ENCODE data around the gene PHF21A.

The PHF21A gene

DNA sequence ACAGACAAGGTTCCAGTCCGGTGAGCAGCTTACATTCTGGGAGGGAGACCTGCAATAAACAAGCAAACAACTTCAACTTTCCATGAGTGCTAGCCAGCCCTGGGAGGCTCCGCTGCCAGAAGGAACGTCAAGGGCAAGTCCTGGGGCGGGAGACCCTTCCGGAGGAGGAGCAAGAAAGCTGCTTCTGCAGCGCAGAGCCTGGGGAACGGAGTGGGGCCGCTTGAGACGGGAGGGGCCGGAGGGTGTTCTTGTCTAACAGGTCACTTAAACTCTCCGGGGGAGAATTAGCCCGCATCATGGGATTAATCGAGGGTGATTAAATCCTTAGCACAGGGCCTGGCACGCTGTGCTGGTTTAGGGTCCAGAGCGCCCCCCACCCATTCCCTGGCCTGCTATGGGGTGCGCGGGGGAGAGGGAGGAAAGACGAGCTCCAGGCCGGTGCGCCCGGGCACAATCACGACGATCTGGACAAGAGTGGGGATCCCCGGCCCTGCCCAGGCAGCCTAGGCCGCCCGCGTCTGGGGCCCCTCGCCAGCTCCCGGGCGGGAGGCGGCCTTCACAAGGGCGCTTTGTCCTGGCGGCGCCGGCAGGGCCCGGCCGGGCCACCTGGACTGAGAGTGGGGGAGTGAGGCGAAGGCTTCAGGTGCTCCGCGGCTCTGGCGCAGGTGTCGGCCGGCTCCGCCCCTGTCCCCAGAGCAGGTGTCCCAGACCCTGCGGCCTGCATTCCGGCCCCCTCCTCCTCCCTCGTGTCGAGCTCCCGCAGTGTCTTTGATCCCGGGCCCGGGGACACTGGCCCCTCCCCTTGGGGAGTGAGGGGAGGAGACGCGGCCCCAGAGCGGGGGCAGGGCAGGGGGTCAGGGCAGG is 199.5 kb downstream of the PHF21A start:
- Histone ChIP-seq H3K4me1 (ENCODE audit: control insufficient read depth, insufficient read depth, low read length) (peaks cover 33% of the 10 kb centered on the region), H3K36me3 (ENCODE audit: control insufficient read depth in 2 of 2, insufficient read depth in 2 of 2, low read length in 2 of 2) (no peaks in the 10 kb centered on the region), H3K9me3 (ENCODE audit: control insufficient read depth in 2 of 2, low read length in 2 of 2) (no peaks in the 10 kb centered on the region), H3K27ac (ENCODE audit: low read length) (no peak overlapping the region), H3K27me3 (ENCODE audit: control insufficient read depth in 1 of 2, insufficient read depth in 2 of 2, low read length in 2 of 2) (peaks cover 17 to 33% of the 10 kb centered on the region in 2 donors), H3K4me3 (ENCODE audit: low read length in 2 of 2) (no peak overlapping the region), H3K9ac (ENCODE audit: low read length in 2 of 2) (no peak overlapping the region)

DNA sequence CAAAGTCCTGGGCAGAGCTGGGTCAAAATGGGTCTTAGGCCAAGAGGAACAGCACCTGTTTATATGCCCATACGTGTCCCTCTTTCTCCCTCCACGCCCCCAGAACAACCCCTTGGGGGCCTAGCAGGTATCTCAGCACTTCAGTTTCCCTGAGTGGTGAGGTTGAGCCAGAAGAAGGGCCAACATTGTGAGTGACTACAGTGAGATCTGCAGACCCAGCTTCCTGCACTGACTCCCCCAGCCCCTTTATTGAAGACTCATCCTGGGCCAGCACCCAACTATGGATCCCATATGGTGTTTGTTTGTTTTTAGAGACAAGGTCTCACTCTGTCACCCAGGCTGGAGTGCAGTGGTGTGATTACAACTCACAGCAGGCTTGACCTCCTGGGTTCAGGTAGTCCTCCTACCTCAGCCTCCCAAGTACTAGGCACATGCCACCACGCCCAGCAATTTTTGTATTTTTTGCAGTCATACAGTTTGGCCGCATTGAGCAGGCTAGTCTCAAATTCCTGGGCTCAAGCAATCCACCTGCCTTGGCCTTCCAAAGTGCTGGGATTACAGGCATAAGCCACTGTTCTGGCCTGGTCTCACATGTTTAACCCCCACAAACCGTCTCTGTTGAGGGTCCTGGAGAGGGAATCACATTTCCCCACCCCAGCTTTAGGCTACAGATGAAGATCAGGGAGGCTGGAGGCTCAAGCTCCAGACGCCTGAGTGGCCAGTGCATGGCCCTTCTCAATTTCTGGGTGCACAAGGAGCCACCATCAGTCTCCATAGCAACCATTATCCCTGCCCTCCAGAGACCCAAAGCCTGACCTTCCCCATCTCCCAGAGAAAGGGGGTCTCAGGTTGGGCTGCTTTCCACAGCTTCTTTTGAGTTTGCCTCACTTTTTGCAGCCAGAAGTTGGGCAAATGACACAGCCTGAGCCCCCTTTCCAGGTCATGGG is 200.4 kb downstream of the PHF21A start:
- Histone ChIP-seq H3K9ac (ENCODE audit: low read length in 2 of 2) (no peak overlapping the region), H3K4me1 (ENCODE audit: control insufficient read depth, insufficient read depth, low read length) (peaks cover 36% of the 10 kb centered on the region), H3K27me3 (ENCODE audit: control insufficient read depth in 1 of 2, insufficient read depth in 2 of 2, low read length in 2 of 2) (peaks cover 17 to 27% of the 10 kb centered on the region in 2 donors), H3K9me3 (ENCODE audit: control insufficient read depth in 2 of 2, low read length in 2 of 2) (no peaks in the 10 kb centered on the region), H3K4me3 (ENCODE audit: low read length in 2 of 2) (no peak overlapping the region), H3K27ac (ENCODE audit: low read length) (no peak overlapping the region), H3K36me3 (ENCODE audit: control insufficient read depth in 2 of 2, insufficient read depth in 2 of 2, low read length in 2 of 2) (peaks cover 0 to 3% of the 10 kb centered on the region in 2 donors)

DNA sequence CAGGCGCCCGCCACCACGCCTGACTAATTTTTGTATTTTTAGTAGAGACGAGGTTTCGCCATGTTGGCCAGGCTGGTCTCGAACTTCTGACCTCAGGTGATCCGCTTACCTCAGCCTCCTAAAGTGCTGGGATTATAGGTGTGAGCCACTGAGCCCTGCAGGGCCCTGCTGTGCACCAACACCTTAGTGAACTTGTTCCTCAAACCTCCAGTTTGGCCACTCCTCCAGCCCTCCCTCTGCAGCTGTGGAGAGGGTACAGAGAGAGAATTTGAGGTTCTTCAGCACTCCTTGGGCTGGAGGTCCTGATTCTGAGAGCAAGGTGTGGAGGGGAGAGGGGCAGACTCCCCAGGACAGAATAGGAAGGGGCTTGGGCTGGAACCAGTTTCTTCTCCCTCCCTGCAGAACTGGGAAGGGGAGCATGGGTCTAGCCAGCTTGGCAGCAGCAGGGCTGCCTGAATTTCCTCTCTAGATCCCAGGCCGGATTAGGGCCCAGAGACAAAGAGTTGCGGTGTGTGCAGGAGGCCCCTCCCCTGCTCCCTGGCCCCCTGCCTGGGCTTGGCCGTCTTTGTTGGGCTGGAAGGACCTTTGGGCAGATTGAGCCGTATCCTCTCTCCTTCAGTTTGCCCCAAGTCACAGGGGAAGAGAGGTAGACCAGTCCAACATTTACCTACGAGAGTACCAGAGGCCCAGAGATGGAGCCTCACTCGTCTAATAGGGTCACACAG is 201.3 kb downstream of the PHF21A start:
- Histone ChIP-seq H3K36me3 (ENCODE audit: control insufficient read depth in 2 of 2, insufficient read depth in 2 of 2, low read length in 2 of 2) (peaks cover 6 to 11% of the 10 kb centered on the region in 2 donors), H3K27me3 (ENCODE audit: control insufficient read depth in 1 of 2, insufficient read depth in 2 of 2, low read length in 2 of 2) (peaks cover 17 to 26% of the 10 kb centered on the region in 2 donors), H3K27ac (ENCODE audit: low read length) (no peak overlapping the region), H3K9ac (ENCODE audit: low read length in 2 of 2) (no peak overlapping the region), H3K9me3 (ENCODE audit: control insufficient read depth in 2 of 2, low read length in 2 of 2) (no peaks in the 10 kb centered on the region), H3K4me1 (ENCODE audit: control insufficient read depth, insufficient read depth, low read length) (peaks cover 36% of the 10 kb centered on the region), H3K4me3 (ENCODE audit: low read length in 2 of 2) (no peak overlapping the region)

DNA sequence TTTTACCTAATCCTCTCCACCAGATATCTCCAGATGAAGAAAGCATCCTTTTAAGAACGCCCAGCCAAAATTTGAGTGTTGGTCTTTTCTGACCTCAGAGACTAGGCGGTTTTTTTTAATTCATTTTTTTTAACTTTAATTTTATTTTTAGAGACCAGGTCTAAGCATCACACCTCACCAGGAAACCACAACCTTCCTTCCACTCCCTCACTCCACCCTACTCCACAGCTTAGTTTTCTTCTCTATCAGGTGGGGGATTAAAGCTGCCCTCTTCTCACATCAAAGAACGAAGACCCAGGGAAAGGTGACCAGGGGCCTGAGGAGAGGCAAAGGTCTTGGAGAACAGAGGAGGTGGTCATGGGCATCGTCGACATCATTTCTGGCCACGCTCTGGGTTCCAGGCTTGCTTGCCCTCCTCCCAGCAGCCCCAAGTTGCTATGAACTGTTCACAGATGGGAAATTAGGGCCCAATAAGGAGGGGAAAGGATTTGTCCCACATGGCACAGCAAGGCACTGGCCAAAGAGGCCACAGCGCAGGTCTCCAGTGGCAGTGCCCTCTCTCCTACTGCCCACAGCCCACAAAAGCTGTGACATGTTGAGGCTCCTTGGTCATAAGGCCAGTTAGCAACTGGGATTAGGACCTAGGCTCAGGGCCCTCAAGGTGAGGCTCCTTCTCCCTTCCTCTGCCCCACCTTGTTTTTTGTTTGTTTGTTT is 202.1 kb downstream of the PHF21A start:
- peaks cover 36% of the 10 kb centered on the region for H3K4me1 ChIP-seq (ENCODE audit: control insufficient read depth, insufficient read depth, low read length)
- peak overlapping the region; percentile 93 for H3K27ac ChIP-seq (ENCODE audit: low read length)
- H3K36me3 ChIP-seq (ENCODE audit: control insufficient read depth in 2 of 2, insufficient read depth in 2 of 2, low read length in 2 of 2) = peaks cover 9 to 18% of the 10 kb centered on the region in 2 donors
- peaks cover 15 to 25% of the 10 kb centered on the region in 2 donors for H3K27me3 ChIP-seq (ENCODE audit: control insufficient read depth in 1 of 2, insufficient read depth in 2 of 2, low read length in 2 of 2)
- peak overlapping the region in 1 of 2 donors; percentile 99 for H3K9ac ChIP-seq (ENCODE audit: low read length in 2 of 2)
- peak overlapping the region; percentile 98 to 99 for H3K4me3 ChIP-seq (ENCODE audit: low read length in 2 of 2)
- no peaks in the 10 kb centered on the region for H3K9me3 ChIP-seq (ENCODE audit: control insufficient read depth in 2 of 2, low read length in 2 of 2)

DNA sequence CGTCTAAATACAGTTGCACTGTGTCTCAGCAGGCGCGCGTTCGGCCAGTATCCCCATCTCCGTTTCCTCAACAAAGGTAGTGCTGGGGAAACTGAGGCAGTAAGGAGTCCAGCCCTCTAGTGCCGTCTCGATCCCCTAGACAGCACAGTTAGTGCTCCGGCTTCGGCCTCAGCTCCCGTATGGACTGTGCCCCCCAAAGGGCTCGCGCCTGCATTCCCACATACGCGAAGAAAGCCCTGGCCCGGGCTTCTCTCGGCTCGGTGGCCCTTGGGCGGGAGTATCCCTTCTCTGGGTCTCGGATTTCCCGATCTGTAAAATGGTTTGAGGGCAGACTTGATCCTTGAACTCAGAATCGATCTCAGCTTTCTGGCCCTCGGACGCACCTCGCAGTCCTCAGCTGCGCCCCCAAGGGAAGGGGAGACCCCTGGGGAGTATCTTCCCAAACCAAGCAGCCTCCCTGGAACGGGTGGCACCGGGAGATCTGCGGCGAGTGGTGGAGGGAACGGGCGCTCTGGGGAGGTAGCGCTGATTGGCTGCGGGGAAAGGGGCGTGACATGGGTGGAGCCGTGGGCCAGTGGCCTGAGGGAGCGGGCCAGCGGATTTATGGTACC is 202.8 kb downstream of the PHF21A start:
- Histone ChIP-seq H3K36me3 (ENCODE audit: control insufficient read depth in 2 of 2, insufficient read depth in 2 of 2, low read length in 2 of 2) (peaks cover 15 to 24% of the 10 kb centered on the region in 2 donors), H3K4me1 (ENCODE audit: control insufficient read depth, insufficient read depth, low read length) (peaks cover 36% of the 10 kb centered on the region), H3K9me3 (ENCODE audit: control insufficient read depth in 2 of 2, low read length in 2 of 2) (no peaks in the 10 kb centered on the region), H3K9ac (ENCODE audit: low read length in 2 of 2) (peak overlapping the region; percentile 98 to 99), H3K27me3 (ENCODE audit: control insufficient read depth in 1 of 2, insufficient read depth in 2 of 2, low read length in 2 of 2) (peaks cover 12 to 23% of the 10 kb centered on the region in 2 donors), H3K27ac (ENCODE audit: low read length) (peak overlapping the region; percentile 93), H3K4me3 (ENCODE audit: low read length in 2 of 2) (peak overlapping the region; percentile 98 to 99)

DNA sequence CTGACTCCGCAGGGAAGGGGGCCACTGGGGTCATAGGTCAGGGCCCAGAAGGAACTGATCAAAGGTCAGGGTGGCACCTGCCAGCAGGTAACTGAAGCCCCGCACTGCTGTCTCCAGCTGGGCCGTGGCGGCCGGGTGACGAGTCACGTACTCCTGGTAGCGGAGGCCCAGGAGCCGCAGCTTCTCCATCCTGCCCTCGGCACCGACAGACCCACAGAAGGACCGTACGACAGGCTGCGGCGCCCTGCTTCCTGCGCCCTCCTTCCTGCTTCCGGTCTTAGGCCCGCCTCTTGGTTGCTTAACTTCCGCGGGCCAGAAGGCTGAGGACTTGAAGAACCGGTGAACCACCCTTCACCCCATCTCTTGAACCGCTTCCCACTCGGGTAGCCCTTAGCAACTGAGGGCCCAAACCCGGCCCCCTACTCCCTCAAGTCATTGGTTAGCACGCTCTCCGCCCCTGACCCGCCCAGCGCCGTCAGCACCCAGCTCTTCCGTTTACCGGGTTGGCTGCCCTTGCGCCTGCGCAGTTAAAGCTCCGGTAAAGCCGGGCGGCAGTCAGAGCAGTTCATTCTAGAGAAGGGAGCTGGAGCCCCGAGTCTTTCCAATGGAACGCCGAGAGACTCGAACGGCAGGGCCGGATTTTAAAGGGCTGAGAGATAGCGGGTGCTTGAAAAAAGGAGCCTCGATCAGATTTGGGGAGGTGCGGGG is 203.5 kb downstream of the PHF21A start, which contains the start of gene PEX16:
TSS of gene PEX16 (minus strand) at position 255 of the 708 bp plus-strand sequence. CDS start at position 189, 66 bp downstream.
- H3K27me3 ChIP-seq (ENCODE audit: control insufficient read depth in 1 of 2, insufficient read depth in 2 of 2, low read length in 2 of 2) = peaks cover 9 to 17% of the 10 kb centered on the region in 2 donors
- peak within 1 kb of the TSS; percentile 98 to 99 for H3K4me3 ChIP-seq (ENCODE audit: low read length in 2 of 2)
- peak within 1 kb of the TSS; percentile 93 for H3K27ac ChIP-seq (ENCODE audit: low read length)
- H3K4me1 ChIP-seq (ENCODE audit: control insufficient read depth, insufficient read depth, low read length) = peaks cover 30% of the 10 kb centered on the region
- peaks cover 16 to 29% of the 10 kb centered on the region in 2 donors for H3K36me3 ChIP-seq (ENCODE audit: control insufficient read depth in 2 of 2, insufficient read depth in 2 of 2, low read length in 2 of 2)
- H3K9me3 ChIP-seq (ENCODE audit: control insufficient read depth in 2 of 2, low read length in 2 of 2) = no peaks in the 10 kb centered on the region
- H3K9ac ChIP-seq (ENCODE audit: low read length in 2 of 2) = peak within 1 kb of the TSS; percentile 98 to 99

DNA sequence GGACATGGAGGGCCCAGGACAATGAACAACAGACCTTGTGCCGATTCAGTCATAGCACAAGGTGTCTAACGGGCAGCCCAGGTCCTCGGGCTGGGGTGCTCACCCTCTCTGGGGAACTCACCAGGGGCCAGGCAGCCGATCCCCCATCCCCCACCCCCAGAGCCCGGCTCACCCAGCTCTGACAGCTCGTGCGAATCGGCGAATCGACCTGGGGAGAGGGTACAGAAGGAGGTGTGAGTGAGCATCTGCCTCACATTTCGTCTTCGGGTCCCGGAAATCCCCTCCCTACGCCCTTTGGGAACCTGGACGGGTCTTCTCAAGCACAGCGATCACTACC is 204.0 kb downstream of the PHF21A start:
- peak overlapping the region; percentile 98 to 99 for H3K9ac ChIP-seq (ENCODE audit: low read length in 2 of 2)
- peaks cover 16 to 29% of the 10 kb centered on the region in 2 donors for H3K36me3 ChIP-seq (ENCODE audit: control insufficient read depth in 2 of 2, insufficient read depth in 2 of 2, low read length in 2 of 2)
- H3K27ac ChIP-seq (ENCODE audit: low read length) = peak overlapping the region; percentile 93
- H3K27me3 ChIP-seq (ENCODE audit: control insufficient read depth in 1 of 2, insufficient read depth in 2 of 2, low read length in 2 of 2) = peaks cover 9 to 12% of the 10 kb centered on the region in 2 donors
- H3K9me3 ChIP-seq (ENCODE audit: control insufficient read depth in 2 of 2, low read length in 2 of 2) = no peaks in the 10 kb centered on the region
- H3K4me3 ChIP-seq (ENCODE audit: low read length in 2 of 2) = peak overlapping the region; percentile 98 to 99
- H3K4me1 ChIP-seq (ENCODE audit: control insufficient read depth, insufficient read depth, low read length) = peaks cover 25% of the 10 kb centered on the region

DNA sequence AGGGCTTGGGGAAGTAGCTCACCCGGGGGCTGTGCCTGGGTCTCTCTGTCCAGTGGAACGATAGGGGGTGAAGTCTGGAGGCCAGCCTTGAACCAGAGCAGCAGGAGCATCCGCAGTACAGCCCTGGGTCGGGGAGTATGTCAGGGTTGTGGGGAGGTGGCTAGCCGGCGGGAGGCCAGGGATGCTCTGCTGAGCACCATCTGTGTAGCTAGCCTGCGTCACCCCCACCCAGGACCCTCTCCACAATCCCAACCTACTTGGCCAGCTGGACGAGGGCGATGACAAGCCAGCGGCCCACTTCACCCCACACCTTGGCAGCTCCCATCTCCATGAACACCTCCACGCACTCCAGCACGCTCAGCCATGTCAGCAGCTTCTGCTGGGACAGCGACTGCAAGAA is 205.8 kb downstream of the PHF21A start:
- peaks cover 19 to 36% of the 10 kb centered on the region in 2 donors for H3K36me3 ChIP-seq (ENCODE audit: control insufficient read depth in 2 of 2, insufficient read depth in 2 of 2, low read length in 2 of 2)
- no peaks in the 10 kb centered on the region for H3K9me3 ChIP-seq (ENCODE audit: control insufficient read depth in 2 of 2, low read length in 2 of 2)
- no peak overlapping the region for H3K27ac ChIP-seq (ENCODE audit: low read length)
- peaks cover 19% of the 10 kb centered on the region for H3K4me1 ChIP-seq (ENCODE audit: control insufficient read depth, insufficient read depth, low read length)
- H3K9ac ChIP-seq (ENCODE audit: low read length in 2 of 2) = no peak overlapping the region
- H3K4me3 ChIP-seq (ENCODE audit: low read length in 2 of 2) = no peak overlapping the region
- no peaks in the 10 kb centered on the region for H3K27me3 ChIP-seq (ENCODE audit: control insufficient read depth in 1 of 2, insufficient read depth in 2 of 2, low read length in 2 of 2)

DNA sequence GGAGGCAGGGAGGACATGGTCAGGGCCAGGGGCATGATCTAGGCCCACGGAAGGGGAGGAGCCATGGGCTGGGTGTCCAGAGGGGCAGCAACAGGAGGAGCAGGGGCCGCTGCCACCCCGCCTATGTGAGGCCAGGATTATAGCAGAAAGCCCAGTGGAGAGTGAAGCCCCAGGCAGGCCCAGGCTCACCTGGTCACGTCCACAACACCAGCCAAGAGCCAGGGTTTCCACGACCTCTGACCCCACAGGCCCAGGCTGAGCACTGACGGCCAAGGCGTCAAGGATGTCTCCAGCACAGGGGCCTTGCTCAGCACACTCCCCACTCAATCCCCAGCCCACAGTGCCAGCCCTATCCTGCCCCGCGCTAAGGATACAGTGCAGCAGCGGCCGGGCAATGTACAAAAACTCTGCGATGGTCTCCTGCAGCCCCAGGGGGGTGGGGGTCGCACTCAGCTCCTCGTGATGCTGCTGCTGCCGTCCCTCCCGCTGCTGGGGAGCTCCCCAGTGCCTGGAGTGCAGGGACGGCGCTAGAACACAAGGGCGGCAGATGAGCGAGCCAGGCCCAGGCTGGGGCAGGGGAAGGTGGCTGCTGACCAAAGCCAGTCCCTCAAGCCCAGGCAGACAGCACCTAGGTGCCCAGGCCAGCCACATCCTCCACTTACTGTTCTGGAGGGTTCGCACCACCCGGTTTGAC is 207.2 kb downstream of the PHF21A start:
- Histone ChIP-seq H3K4me1 (ENCODE audit: control insufficient read depth, insufficient read depth, low read length) (peaks cover 19% of the 10 kb centered on the region), H3K36me3 (ENCODE audit: control insufficient read depth in 2 of 2, insufficient read depth in 2 of 2, low read length in 2 of 2) (peaks cover 21 to 41% of the 10 kb centered on the region in 2 donors), H3K9me3 (ENCODE audit: control insufficient read depth in 2 of 2, low read length in 2 of 2) (no peaks in the 10 kb centered on the region), H3K4me3 (ENCODE audit: low read length in 2 of 2) (no peak overlapping the region), H3K9ac (ENCODE audit: low read length in 2 of 2) (no peak overlapping the region), H3K27me3 (ENCODE audit: control insufficient read depth in 1 of 2, insufficient read depth in 2 of 2, low read length in 2 of 2) (no peaks in the 10 kb centered on the region), H3K27ac (ENCODE audit: low read length) (no peak overlapping the region)

Data from stomach smooth muscle (tissue), 2 donors.